ENCODE results near the gene RFFL.

The RFFL gene

DNA sequence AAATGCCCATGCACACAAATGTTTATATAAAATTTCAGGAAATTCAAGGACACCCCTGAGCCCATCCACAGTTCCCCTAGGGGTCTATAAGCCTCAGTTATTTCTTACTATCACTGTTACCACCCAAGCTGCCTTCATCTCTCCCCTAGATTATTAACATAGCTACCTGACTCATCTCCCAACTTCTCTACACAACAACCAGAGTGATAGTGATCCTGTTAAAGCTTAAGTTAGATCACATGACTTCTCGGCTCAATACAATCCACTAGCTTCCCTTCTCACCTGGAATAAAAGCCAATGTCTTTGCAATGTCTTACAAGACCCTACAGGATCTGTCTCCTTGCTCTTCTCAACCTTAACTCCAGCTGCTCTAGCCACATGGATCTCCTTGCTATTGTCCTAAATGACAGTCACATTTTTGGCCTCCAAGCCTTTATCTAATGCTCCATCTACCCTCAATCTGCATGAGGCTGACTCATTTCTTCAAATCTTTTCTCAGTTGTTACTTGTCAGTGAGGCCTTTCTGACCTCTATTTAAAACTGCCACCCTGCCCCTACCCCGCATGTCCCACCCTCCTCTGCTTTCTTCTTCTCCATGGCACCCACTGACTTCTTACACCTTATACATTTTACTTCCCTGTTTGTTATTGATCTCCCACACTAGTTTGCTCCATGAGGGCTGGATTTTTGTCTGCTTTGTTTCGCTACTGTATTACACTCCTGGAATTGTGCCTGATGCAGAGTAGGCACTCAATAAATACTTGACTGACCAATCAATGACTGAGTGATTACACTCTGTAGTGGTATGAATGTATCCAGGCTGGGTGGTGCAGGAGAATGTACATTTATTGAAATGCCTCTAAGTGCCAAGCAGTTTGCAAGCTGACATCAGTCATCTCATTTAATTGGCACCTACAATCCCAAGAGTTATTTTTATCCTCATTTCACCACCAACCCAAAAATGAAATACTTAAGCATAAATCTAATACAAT lies 88.4 kb downstream of the RFFL start:
- DNase-seq (ENCODE audit: low read depth in 3 of 3) = no peak

DNA sequence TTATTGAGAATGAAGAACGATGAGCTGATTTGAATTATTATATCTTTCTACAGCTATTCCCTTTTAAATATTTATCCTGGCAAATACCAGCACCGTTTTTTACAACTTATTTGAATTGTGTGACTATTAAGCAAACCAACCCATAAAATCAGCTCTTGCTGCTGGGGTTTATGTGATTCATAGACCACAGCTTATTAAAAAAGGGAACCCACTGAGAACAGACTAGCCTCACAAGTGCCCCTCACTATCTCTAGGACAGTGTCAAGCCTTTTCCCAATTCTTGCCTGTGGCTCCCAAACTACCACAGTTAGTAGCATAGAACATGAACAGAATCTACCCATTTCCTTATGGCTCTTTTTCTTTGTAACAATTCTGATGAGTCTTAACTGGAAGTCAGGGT lies 89.3 kb downstream of the RFFL start:
- no peak for DNase-seq (ENCODE audit: low read depth in 3 of 3)

DNA sequence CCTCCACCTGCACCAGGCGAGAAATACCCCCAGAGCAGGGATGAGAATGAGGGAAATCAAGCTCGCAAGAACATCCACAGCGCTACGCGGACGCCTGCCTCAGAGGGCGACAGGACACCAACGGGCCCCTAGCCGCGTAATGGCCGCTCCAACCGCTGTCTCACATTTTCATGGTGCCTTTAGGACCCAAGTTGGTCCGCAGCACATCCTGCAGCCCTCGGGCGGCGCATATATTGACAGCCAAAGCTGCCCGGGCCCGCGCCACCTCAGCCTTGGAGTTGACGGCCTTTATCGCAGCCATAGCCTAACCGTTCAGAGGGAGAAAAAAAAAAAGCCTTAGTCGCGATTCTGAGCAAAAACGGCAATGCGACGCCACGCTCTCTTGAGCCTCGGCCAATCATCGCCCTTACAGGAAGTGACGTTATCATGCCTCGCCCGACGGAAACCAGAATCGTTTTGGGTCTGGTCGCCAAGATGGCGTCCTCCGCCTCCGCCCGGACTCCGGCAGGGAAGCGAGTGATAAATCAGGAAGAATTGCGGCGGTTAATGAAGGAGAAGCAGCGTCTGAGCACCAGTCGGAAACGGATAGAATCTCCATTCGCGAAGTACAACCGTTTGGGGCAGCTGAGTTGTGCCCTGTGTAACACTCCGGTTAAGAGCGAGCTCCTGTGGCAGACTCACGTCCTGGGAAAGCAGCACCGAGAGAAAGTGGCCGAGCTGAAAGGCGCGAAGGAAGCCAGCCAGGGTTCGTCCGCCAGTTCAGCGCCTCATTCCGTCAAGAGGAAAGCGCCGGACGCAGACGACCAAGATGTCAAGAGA lies 102.2 kb downstream of the RFFL start, which contains the start of the genes CCT6B and ZNF830:
Gene CCT6B (minus strand): TSS at position 368 of the 819 bp plus-strand sequence. CDS start 67 bp downstream, at position 301.
Gene ZNF830 (plus strand): TSS at position 448 of the 819 bp plus-strand sequence. CDS start 27 bp downstream, at position 475.
- peak; percentile 77 to 88 (median 86) for DNase-seq (ENCODE audit: low read depth in 3 of 3)

DNA sequence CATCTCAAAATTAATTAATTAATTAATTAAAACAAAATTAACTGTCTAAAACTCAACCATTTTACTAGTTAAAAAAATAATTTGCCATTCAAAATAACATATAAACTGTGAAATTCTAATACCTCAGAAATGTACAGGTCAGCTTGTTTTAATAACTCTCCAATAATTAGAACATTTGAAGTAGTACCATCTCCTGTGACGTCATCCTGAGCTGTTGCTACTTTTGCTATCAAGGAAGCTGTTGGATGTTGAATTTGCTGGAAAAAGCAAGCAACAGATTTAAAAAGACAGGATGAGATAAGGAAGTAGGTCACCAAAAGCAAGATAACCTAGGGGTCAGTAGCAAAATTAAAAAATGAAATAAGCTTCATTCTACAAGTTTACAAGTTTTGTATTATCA lies 105.1 kb downstream of the RFFL start:
- DNase-seq (ENCODE audit: low read depth in 3 of 3) = no peak

All from stimulated activated CD4-positive, alpha-beta T cell treated with anti-CD3 and anti-CD28 coated beads, TNF-alpha, amount 100 ng/mL, for 24 hours (primary cell).